Lower leg skin (tissue), 3 donors: Measurements from ENCODE around the gene DAP.

ENCODE experiments used
- CTCF ChIP-seq, 3 donors: fragments of 450-650 bp; IDR thresholded peaks; one replicate each; pipeline ENCODE4 v1.5.1; 2016; ENCODE audit warnings: antibody characterized with exemption in 3 of 3, mild to moderate bottlenecking in 3 of 3, moderate library complexity in 2 of 3
- POLR2A ChIP-seq, 2 donors: fragments of 450-650 bp; IDR thresholded peaks; one replicate each; pipeline ENCODE4 v1.6.1; 2016 to 2017; ENCODE audit warnings: antibody characterized with exemption in 2 of 2, mild to moderate bottlenecking in 1 of 2, moderate library complexity in 1 of 2

GRCh38 chr5:10743526-10743925, 17.5 kb downstream of the DAP start:
- TF ChIP-seq CTCF (IDR thresholded peaks at IDR 0.05) (no peak), POLR2A (IDR thresholded peaks at IDR 0.05) (no peak)
